Measurements from ENCODE around the gene PSAP. TPM values are rescaled to one million over a fixed set of nuclear protein-coding genes. Genes with fewer than 3 reads are reported as not detected.

Gene PSAP
- polyA plus RNA-seq, 3 donors: 3,391 to 8,673 (median 7,346) TPM

GRCh38 chr10:71807557-71808510 is 43.2 kb downstream of the PSAP start:
- TF ChIP-seq CTCF (IDR thresholded peaks at IDR 0.05): no peak
- Histone ChIP-seq H3K27me3 (ENCODE audit: control insufficient read depth in 2 of 2, insufficient read depth in 2 of 2, low read length in 2 of 2) (no peaks in the 10 kb centered on the region), H3K4me2 (replicated peaks; ENCODE audit: extremely low read depth, low read length, poor library complexity, severe bottlenecking) (no peak overlapping the region), H3K4me1 (ENCODE audit: control insufficient read depth in 1 of 2, insufficient read depth in 2 of 2, low read length in 2 of 2) (peaks cover 58 to 78% of the 10 kb centered on the region in 2 donors), H2AFZ (ENCODE audit: insufficient read depth, low read depth, low read length, poor library complexity, severe bottlenecking) (no peak overlapping the region), H3K9ac (ENCODE audit: insufficient read depth, low read length, poor library complexity, severe bottlenecking) (no peak overlapping the region), H3K36me3 (replicated peaks in 1 of 2; ENCODE audit: control insufficient read depth in 1 of 2, insufficient read depth in 2 of 2, low read length in 2 of 2) (peaks cover 18 to 25% of the 10 kb centered on the region in 2 donors), H3K27ac (ENCODE audit: low read depth in 1 of 2, low read length in 2 of 2) (peak overlapping the region; percentile 8 to 78), H3K79me2 (ENCODE audit: insufficient read depth, low read length) (no peaks in the 10 kb centered on the region), H3K9me3 (replicated peaks in 1 of 2; ENCODE audit: control insufficient read depth in 1 of 2, insufficient read depth in 1 of 2, low read length in 2 of 2) (no peaks in the 10 kb centered on the region), H3K4me3 (replicated peaks in 1 of 3; ENCODE audit: low read depth in 2 of 3, low read length in 3 of 3) (no peak overlapping the region), H4K20me1 (ENCODE audit: insufficient read depth, low read length) (peaks cover 38% of the 10 kb centered on the region)
- Mint-ChIP-seq H3K4me1 (peaks cover 66% of the 10 kb centered on the region), H3K27me3 (ENCODE audit: low read depth in 3 of 3) (peaks cover 0 to 4% (median 0%) of the 10 kb centered on the region in 3 donors), H3K36me3 (peaks cover 35 to 40% of the 10 kb centered on the region in 2 donors), H3K27ac (peak overlapping the region in 3 of 7 donors; percentile 18 to 68 (median 27)), H3K4me3 (no peak overlapping the region), H3K9me3 (peaks cover 0 to 4% (median 0%) of the 10 kb centered on the region in 7 donors)
- intact Hi-C loops (cut with micrococcal nuclease): loop anchor here in 1 of 2 donors (5.0 kb wide), 1 partner anchor 36 kb away; the partner anchor contains the start of gene VSIR
- 98% methylated on average over 16 of the region's 21 CpGs for WGBS (ENCODE audit: insufficient coverage)
- no peak for DNase-seq

- TF ChIP-seq CTCF (IDR thresholded peaks at IDR 0.05): no peak
- peaks cover 58 to 78% of the 10 kb centered on the region in 2 donors for H3K4me1 ChIP-seq (ENCODE audit: control insufficient read depth in 1 of 2, insufficient read depth in 2 of 2, low read length in 2 of 2)
- no peak overlapping the region for H3K9ac ChIP-seq (ENCODE audit: insufficient read depth, low read length, poor library complexity, severe bottlenecking)
These were observed 44.1 kb downstream of the PSAP start for GRCh38 chr10:71806704-71807556.

More at GRCh38 chr10:71806704-71807556, 44.1 kb downstream of the PSAP start:
- no peak overlapping the region for H2AFZ ChIP-seq (ENCODE audit: insufficient read depth, low read depth, low read length, poor library complexity, severe bottlenecking)
- H3K27me3 ChIP-seq (ENCODE audit: control insufficient read depth in 2 of 2, insufficient read depth in 2 of 2, low read length in 2 of 2): no peaks in the 10 kb centered on the region
- no peak for DNase-seq
- Mint-ChIP-seq H3K9me3 (peaks cover 0 to 4% (median 0%) of the 10 kb centered on the region in 7 donors), H3K36me3 (peaks cover 32 to 34% of the 10 kb centered on the region in 2 donors), H3K27me3 (ENCODE audit: low read depth in 3 of 3) (peaks cover 0 to 4% (median 0%) of the 10 kb centered on the region in 3 donors), H3K4me1 (peaks cover 68% of the 10 kb centered on the region), H3K4me3 (no peak overlapping the region), H3K27ac (peak overlapping the region in 6 of 7 donors; percentile 18 to 88 (median 74))
- intact Hi-C loops (cut with micrococcal nuclease): loop anchor here in 1 of 2 donors (5.0 kb wide), 1 partner anchor 35 kb away; the partner anchor contains the start of gene VSIR
- H4K20me1 ChIP-seq (ENCODE audit: insufficient read depth, low read length): peaks cover 29% of the 10 kb centered on the region
- no peaks in the 10 kb centered on the region for H3K79me2 ChIP-seq (ENCODE audit: insufficient read depth, low read length)
- H3K4me2 ChIP-seq (replicated peaks; ENCODE audit: extremely low read depth, low read length, poor library complexity, severe bottlenecking): no peak overlapping the region
- WGBS (ENCODE audit: insufficient coverage): 89% methylated on average over 16 of the region's 23 CpGs
- H3K27ac ChIP-seq (ENCODE audit: low read depth in 1 of 2, low read length in 2 of 2): peak overlapping the region; percentile 8 to 78
- peaks cover 13 to 22% of the 10 kb centered on the region in 2 donors for H3K36me3 ChIP-seq (replicated peaks in 1 of 2; ENCODE audit: control insufficient read depth in 1 of 2, insufficient read depth in 2 of 2, low read length in 2 of 2)
- no peaks in the 10 kb centered on the region for H3K9me3 ChIP-seq (replicated peaks in 1 of 2; ENCODE audit: control insufficient read depth in 1 of 2, insufficient read depth in 1 of 2, low read length in 2 of 2)
- no peak overlapping the region for H3K4me3 ChIP-seq (replicated peaks in 1 of 3; ENCODE audit: low read depth in 2 of 3, low read length in 3 of 3)
